ENCODE data around the gene HCST. TPM values are rescaled to one million over a fixed set of nuclear protein-coding genes. Genes with fewer than 3 reads are reported as not detected.
A peak's percentile ranks its signal among the peaks of the same experiment; 100 is the strongest.
"Not testable (repeated sequence)": the region's sequence is repeated elsewhere in the genome, so short reads cannot be mapped to it uniquely, and the experiment has no call there.

Gene HCST
- total RNA-seq, 1 donor from 2014 or later: not detected

- no peak for DNase-seq
Observed at GRCh38 chr19:35904311-35905068, 2.2 kb downstream of the HCST start.

- no peak for DNase-seq
Observed at GRCh38 chr19:35905178-35905727, 2.9 kb downstream of the HCST start.

- DNase-seq: no peak
Observed at GRCh38 chr19:35907377-35907745, 5.0 kb downstream of the HCST start.

GRCh38 chr19:35908010-35908441 is 5.7 kb downstream of the HCST start, which contains the start of gene TYROBP:
TSS of gene TYROBP (minus strand) at chr19:35908295. CDS start at chr19:35908228, 67 bp downstream.
- no peak for DNase-seq

- DNase-seq: peak; percentile 10
Observed at GRCh38 chr19:35908973-35909683, 6.8 kb downstream of the HCST start.

GRCh38 chr19:35909684-35910035 is 7.3 kb downstream of the HCST start:
- DNase-seq: no peak

GRCh38 chr19:35910355-35910754 is 8.0 kb downstream of the HCST start:
- not testable (repeated sequence) for DNase-seq

GRCh38 chr19:35911173-35911572 is 8.8 kb downstream of the HCST start:
- DNase-seq: no peak

- DNase-seq: no peak
Observed at GRCh38 chr19:35911790-35912189, 9.5 kb downstream of the HCST start.

- no peak for DNase-seq
Observed at GRCh38 chr19:35913589-35913988, 11.3 kb downstream of the HCST start.

- DNase-seq: no peak
Observed at GRCh38 chr19:35915443-35915842, 13.1 kb downstream of the HCST start.

- no peak for DNase-seq
Observed at GRCh38 chr19:35919306-35919705, 17.0 kb downstream of the HCST start.

- no peak for DNase-seq
Observed at GRCh38 chr19:35921012-35921411, 18.7 kb downstream of the HCST start.

- DNase-seq: no peak
Observed at GRCh38 chr19:35925501-35925900, 23.2 kb downstream of the HCST start.

- DNase-seq: no peak
Observed at GRCh38 chr19:35928507-35928906, 26.2 kb downstream of the HCST start.

GRCh38 chr19:35929876-35930275 is 27.5 kb downstream of the HCST start:
- DNase-seq: no peak

- DNase-seq: peak; percentile 98
Observed at GRCh38 chr19:35931161-35931873, 29.0 kb downstream of the HCST start.

- DNase-seq: no peak
Observed at GRCh38 chr19:35931874-35932202, 29.5 kb downstream of the HCST start.

- DNase-seq: no peak
Observed at GRCh38 chr19:35932291-35932936, 30.1 kb downstream of the HCST start.

GRCh38 chr19:35935911-35936737 is 33.8 kb downstream of the HCST start, which contains the start of gene LRFN3:
TSS of gene LRFN3 (plus strand) at chr19:35936374. CDS start at chr19:35939426, 3,052 bp downstream.
- peak; percentile 64 for DNase-seq

- DNase-seq: no peak
Observed at GRCh38 chr19:35936738-35937268, 34.5 kb downstream of the HCST start.
